WERI-Rb-1 (cell line): Measurements from ENCODE around the gene ARHGAP22.

Experiments
- DNase-seq: peaks from one replicate; pipeline ENCODE4 v3.0.0-alpha.2; 2020
- H3K27ac ChIP-seq: fragments of 250-450 bp; sonication (Bioruptor Pico); 2 replicates; pipeline ENCODE4 v1.5.1; 2020; ENCODE audit warnings: mild to moderate bottlenecking, moderate library complexity
- H3K27me3 ChIP-seq: fragments of 250-450 bp; sonication (Bioruptor Pico); 2 replicates; pipeline ENCODE4 v1.5.1; 2021; ENCODE audit warnings: mild to moderate bottlenecking, low read depth, moderate library complexity; ENCODE audit not compliant: insufficient read depth, severe bottlenecking
- H3K36me3 ChIP-seq: fragments of 250-450 bp; sonication (Bioruptor Pico); 2 replicates; pipeline ENCODE4 v1.5.1; 2020; ENCODE audit warnings: mild to moderate bottlenecking, moderate library complexity
- H3K4me3 ChIP-seq: 2 replicates; pipeline ENCODE4 v1.5.1; 2011; ENCODE audit warnings: low read depth, mild to moderate bottlenecking, control low read depth, low read length
- H3K9me3 ChIP-seq: fragments of 250-450 bp; sonication (Bioruptor Pico); 2 replicates; pipeline ENCODE4 v1.5.1; 2021; ENCODE audit warnings: mild to moderate bottlenecking, moderate library complexity; ENCODE audit not compliant: severe bottlenecking
- CTCF ChIP-seq: IDR thresholded peaks from 2 replicates; pipeline ENCODE4 v1.5.1; 2011; ENCODE audit warnings: low read depth, mild to moderate bottlenecking, control low read depth, inconsistent platforms, low read length

The ARHGAP22 gene

GRCh38 chr10:48492201-48492600, 112.7 kb downstream of the ARHGAP22 start:
- DNase-seq = no peak
- Histone ChIP-seq H3K27me3 (no peaks in the 10 kb centered on the region), H3K36me3 (no peaks in the 10 kb centered on the region), H3K27ac (no peak overlapping the region), H3K4me3 (no peak overlapping the region), H3K9me3 (no peaks in the 10 kb centered on the region)
- TF ChIP-seq CTCF = no peak

- no peak for TF ChIP-seq CTCF
- Histone ChIP-seq H3K9me3 (no peaks in the 10 kb centered on the region), H3K4me3 (no peak overlapping the region), H3K36me3 (no peaks in the 10 kb centered on the region), H3K27me3 (no peaks in the 10 kb centered on the region), H3K27ac (no peak overlapping the region)
- DNase-seq = no peak
Measured at GRCh38 chr10:48491392-48492139, 113.3 kb downstream of the ARHGAP22 start.

GRCh38 chr10:48490946-48491345, 113.9 kb downstream of the ARHGAP22 start:
- Histone ChIP-seq H3K27me3 (no peaks in the 10 kb centered on the region), H3K4me3 (no peak overlapping the region), H3K9me3 (no peaks in the 10 kb centered on the region), H3K27ac (no peak overlapping the region), H3K36me3 (no peaks in the 10 kb centered on the region)
- no peak for TF ChIP-seq CTCF
- DNase-seq = no peak

GRCh38 chr10:48490571-48490940, 114.3 kb downstream of the ARHGAP22 start:
- DNase-seq = no peak
- no peak overlapping the region for H3K27ac ChIP-seq
- TF ChIP-seq CTCF = no peak
- no peak overlapping the region for H3K4me3 ChIP-seq
- H3K27me3 ChIP-seq = no peaks in the 10 kb centered on the region
- H3K36me3 ChIP-seq = no peaks in the 10 kb centered on the region
- H3K9me3 ChIP-seq = no peaks in the 10 kb centered on the region

GRCh38 chr10:48489099-48489498, 115.8 kb downstream of the ARHGAP22 start:
- H3K9me3 ChIP-seq = no peaks in the 10 kb centered on the region
- TF ChIP-seq CTCF = no peak
- no peaks in the 10 kb centered on the region for H3K36me3 ChIP-seq
- H3K27ac ChIP-seq = no peak overlapping the region
- no peaks in the 10 kb centered on the region for H3K27me3 ChIP-seq
- no peak overlapping the region for H3K4me3 ChIP-seq
- peak; percentile 1 for DNase-seq

- Histone ChIP-seq H3K27ac (no peak overlapping the region; the same call in 1 of the 2 replicates), H3K27me3 (no peaks in the 10 kb centered on the region), H3K36me3 (no peaks in the 10 kb centered on the region), H3K4me3 (no peak overlapping the region), H3K9me3 (no peaks in the 10 kb centered on the region)
- DNase-seq = peak; percentile 10
- no peak for TF ChIP-seq CTCF
Measured at GRCh38 chr10:48487244-48487643, 117.6 kb downstream of the ARHGAP22 start.
